Astrocyte (in vitro differentiated cells and primary cell): ENCODE results near the gene PDE5A.

Experiments
- EZH2 ChIP-seq: IDR thresholded peaks from 2 replicates; pipeline ENCODE4 v1.6.1; 2012; ENCODE audit warnings: mild to moderate bottlenecking, low read length, inconsistent platforms; ENCODE audit not compliant: insufficient read depth
- TF ChIP-seq, protein P1 (sequence below): IDR thresholded peaks from 2 replicates; pipeline ENCODE4 v1.5.1; 2011; ENCODE audit warnings: low read depth, mild to moderate bottlenecking, inconsistent platforms, low read length, moderate library complexity; ENCODE audit not compliant: insufficient read depth

DNA sequence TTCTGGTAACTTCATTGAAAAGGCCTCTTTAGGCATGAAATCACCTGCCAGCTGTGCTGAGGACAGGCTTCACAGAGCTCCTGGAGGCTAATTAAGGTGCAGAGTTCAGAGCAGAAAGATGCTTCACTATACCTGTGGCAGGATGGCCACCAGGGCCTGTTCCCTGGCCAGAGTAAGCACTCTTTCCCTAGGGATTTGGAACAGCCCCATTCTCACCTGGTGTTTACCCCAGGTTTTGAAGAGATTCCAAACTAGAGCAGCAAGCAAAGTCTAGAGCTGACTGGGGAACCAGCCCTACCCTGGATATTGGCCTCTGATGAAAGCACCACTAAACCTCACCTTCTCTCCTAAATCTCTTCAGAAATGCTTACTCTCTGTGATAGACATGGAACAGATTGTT, 148.8 kb downstream of the PDE5A start:
- TF ChIP-seq EZH2: no peak
- TF ChIP-seq, protein P1, sequence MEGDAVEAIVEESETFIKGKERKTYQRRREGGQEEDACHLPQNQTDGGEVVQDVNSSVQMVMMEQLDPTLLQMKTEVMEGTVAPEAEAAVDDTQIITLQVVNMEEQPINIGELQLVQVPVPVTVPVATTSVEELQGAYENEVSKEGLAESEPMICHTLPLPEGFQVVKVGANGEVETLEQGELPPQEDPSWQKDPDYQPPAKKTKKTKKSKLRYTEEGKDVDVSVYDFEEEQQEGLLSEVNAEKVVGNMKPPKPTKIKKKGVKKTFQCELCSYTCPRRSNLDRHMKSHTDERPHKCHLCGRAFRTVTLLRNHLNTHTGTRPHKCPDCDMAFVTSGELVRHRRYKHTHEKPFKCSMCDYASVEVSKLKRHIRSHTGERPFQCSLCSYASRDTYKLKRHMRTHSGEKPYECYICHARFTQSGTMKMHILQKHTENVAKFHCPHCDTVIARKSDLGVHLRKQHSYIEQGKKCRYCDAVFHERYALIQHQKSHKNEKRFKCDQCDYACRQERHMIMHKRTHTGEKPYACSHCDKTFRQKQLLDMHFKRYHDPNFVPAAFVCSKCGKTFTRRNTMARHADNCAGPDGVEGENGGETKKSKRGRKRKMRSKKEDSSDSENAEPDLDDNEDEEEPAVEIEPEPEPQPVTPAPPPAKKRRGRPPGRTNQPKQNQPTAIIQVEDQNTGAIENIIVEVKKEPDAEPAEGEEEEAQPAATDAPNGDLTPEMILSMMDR: no peak
